ELR (cell line): ENCODE data around the gene PRSS56.

Experiments used
- DNase-seq: peaks from one replicate; pipeline ENCODE4 v3.0.0-alpha.2; 2015; ENCODE audit warnings: low read depth

PRSS56 gene

DNA sequence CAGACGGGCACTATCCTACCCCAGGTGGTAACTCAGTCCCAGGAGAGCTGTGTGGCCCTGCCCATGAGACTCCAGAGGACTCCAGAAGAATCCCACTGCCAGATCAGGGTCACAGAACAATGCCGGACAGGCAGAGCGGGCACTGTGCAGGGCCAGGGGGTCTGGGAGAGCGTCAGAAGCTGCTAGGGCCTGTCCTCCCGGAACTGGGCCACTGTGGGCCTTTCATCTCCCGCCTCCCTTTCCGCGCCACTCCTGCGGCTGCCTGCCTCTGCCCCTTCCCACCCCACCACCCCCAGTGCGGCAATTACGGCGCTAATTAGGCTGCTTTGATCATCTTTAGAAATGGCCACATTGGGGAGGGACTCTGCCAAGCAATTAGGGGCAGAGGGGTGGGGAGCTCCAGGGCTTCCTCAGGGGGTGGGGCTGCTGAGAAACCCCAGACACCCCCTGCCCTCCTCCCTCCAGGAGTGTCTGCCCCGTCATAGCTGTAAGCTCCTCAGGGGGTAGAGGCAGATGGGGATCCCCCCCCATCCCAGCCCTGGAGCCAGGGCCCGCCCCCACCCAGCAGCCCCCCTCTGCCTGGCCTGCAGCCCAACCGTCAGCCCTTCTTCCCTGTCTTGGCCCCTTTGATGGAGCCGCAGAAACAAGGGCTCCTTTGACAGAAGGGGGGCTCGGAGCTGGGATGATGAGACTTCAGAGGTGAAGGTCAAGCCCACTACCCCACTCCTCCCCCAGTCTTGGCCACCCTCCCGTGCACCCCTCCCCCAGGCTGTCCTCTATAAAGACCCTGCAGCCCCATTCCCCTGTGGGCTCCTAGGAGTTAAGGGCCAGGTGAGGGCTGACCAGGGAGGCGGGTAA is at the start of gene PRSS56:
Gene PRSS56, plus strand, starts transcription at position 808 of the 858 bp plus-strand sequence. CDS start 211 bp downstream, outside the sequence.
- DNase-seq, result no peak

DNA sequence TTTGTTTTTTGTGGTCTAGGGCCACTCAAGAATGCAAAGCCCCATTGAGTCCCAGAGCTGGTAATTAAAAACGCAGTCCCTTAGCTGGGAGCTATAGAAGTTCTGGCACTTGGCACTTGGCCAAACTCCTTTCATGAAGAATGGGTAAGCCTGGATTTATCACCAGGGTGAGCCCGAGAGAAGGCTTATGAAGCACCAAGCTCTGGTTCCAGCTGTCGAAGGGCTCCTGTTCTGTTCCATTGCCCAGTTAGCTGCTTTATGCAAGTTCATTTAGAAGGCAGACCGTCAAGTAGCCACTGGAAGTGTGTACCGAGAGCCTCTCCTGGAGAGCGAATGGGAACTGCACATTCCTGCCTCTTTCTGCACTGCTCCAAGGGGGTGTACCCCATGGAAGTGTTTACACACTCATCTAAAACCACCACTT is 46.7 kb upstream of the PRSS56 start:
- DNase-seq, result peak; percentile 12

DNA sequence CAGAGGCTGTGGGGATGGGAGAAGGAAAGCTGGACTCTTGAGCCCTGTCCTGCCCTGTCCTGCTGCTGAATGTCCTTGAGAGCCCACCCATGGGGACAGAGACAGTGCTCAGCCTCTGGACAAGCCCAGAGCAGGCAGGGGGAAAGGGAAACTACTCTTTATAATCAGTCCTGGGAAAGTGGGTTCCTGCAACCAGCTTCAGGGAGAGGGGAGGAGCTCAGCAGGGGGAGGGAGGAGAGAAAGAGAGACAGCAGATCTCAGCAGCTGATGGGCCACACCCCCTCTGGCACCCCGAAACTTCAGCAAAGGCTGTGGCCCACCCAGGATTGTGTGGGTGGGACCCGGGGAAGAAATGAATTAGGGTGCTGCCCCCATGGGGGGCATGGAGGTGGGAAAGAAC is 44.1 kb upstream of the PRSS56 start:
- no peak for DNase-seq

DNA sequence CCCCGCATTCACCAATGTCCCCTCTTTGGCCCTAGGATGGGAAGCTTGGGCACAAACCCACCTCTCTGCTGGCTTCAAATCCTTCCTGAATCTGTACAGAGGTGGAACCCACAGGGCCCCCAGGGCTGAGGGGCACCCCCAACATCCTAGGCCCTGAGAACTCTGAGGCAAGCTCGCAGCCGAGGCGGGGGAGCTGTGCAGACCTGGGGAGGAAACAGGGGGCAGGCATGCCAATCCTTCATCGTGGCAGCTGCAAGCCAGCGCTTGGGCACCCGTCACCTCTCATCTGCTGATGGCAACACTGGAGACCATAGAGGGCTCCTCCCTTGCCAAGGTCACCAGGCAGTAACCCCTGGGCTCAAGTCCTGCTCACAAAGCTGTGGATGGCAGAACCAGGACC is 43.4 kb upstream of the PRSS56 start:
- DNase-seq, result no peak

DNA sequence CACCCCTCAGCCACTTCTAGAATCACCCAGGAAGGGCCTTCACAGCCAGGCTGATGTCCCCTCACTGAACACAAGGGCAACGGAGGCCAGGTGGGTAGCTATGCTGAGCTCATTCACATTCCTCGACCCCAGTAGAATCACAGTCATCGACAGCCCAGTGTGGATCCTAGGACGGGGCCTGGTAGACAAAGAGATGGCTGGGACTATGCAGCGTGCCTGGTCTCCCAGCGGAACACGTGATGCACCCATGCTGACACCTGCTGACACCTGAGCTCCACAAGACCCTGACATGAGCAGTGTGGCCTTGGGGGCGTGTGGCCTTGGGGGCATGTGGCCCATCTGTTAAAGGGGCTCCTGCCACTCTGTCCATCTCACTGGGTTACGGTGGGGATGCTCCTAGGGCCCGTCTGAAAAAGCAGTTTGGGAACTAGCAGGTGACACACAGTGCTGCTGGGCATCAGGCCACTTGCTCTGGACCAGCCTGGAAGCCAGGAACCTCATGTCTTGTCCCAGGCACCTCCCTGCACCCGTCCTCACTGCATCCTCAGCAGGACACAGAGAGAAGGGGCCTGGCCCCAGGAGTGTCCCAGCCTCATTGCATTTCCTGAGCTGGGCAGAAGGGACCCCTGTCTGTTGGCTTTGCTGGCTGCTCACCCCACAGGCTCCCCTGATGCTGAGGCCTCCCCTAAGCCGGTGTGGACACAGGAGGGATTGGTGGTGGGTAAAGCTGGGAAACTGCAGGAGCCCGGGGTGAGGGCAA is 42.3 kb upstream of the PRSS56 start:
- DNase-seq, result no peak

DNA sequence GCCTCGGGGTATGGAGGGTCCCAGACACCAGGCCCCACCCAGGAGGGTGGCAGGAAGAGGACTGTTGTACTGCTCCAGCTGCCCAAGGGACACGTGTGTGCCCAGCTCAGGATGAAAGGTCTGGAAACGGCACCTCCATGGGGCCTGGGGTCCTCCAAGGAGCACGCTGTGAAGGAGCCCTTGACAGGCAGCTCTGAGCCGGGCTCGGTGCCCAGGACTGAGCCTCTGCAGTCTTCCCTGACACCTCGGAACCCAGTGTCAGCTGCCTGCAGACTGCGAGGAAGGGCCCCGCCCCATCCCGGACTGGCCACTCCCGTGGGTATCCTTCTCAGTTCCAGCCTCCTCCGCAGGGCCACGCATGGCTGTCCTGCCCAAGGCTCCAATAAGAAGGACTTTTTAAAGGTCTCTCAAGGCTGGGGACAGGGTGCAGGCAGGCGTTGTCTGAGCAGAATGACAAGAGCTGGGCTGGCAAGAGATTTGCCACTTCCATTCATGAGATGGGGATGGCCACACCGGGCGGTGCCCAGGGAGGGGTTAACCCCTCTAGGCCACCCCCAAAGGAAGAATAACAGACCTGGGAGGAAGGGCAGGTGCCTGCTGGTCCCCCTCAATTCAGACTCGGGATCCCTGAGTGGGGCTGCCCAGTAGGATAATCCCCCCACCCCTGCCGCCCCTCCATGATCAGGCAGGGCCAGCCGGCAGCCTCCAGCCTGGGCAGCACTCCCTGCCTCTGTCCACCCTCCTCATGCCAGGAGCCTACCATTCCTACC is 41.4 kb upstream of the PRSS56 start:
- DNase-seq, result no peak

DNA sequence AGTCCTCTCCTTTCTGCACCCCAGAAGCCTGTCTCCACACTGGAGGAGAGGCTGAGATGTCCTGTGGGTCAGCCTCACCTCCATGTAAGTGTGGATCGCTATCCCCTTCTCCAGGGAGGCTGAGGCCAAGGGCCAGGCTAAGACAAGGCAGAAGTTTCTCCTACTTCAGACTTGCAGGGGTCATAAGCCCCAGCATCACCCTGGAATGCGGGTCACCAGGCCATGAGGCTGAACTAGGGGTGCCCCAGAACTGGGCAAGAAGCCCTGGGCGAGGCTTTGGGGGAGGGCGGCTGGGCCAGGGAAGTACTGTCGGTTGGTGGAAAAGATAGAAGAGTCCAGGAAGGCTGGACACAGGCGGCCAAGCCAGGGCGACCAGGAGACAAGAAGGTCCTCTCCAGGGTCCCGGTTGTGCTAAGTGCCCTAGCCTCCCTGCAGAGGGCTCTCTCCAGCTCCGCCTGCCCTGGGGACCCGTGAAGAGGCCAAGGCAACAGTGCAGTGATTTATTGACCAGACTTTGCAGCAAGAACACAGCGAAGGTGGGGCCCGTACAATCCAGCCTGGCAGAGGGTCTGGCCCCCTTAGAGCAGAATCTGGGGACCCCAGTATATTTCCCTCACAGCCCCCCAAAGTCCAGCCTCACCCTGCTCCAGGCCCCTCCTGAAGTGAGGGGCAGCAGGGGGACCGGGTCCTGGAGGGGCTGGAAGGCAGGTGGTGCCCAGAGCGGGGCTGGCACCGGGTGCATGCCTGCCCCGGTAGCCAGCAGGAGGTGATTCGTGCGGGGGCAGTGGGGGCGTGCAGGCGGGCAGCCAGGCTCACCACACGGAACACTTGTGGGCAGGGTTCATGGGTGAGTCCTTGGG is 40.6 kb upstream of the PRSS56 start:
- DNase-seq, result no peak

DNA sequence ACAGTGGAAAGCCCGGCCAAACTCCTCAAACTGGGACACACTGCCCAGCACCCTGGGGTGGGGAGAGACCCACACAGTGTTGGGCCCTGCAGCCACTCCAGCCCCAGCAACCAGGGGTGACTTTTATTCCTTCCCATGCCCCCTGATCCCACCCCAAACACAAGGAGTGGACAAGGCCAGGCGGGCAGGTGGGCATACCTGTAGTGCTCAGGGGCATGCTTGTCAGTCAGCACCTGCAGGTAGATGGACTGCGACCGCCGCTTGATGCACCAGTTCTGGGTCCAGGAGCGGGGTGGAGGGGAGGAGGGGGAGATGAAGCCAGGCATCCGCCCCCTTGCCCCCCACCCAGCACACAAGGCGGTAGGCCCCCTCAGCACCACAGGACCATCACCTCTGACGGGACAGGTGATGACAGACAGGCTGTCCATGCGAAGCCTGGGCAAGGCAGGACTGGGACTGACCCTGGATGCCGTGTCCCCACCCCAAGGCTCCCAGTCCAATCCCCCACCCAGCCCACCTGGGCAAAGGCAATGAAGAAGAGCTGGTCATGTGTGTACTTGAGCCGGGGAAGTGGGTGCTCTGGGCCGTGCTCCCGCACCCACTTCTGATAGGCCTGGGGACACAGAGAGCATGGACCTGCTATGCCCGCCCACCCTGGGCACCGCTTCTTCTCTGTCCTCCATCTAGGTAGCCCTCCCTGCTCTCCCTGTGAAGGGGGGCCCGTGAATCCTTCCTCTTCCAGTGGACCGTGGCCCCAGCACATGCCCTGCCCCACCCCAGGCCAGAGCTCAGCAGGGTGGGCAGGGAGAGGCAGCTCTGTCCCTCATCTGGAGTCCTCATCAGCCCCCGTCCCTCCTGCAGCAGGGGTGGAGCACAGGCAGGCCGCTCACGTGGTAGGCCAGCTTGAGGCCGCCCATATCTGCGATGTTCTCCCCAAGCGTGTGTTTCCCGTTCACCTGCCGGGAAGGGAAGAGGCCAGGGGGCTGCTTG is 39.7 kb upstream of the PRSS56 start:
- no peak for DNase-seq

DNA sequence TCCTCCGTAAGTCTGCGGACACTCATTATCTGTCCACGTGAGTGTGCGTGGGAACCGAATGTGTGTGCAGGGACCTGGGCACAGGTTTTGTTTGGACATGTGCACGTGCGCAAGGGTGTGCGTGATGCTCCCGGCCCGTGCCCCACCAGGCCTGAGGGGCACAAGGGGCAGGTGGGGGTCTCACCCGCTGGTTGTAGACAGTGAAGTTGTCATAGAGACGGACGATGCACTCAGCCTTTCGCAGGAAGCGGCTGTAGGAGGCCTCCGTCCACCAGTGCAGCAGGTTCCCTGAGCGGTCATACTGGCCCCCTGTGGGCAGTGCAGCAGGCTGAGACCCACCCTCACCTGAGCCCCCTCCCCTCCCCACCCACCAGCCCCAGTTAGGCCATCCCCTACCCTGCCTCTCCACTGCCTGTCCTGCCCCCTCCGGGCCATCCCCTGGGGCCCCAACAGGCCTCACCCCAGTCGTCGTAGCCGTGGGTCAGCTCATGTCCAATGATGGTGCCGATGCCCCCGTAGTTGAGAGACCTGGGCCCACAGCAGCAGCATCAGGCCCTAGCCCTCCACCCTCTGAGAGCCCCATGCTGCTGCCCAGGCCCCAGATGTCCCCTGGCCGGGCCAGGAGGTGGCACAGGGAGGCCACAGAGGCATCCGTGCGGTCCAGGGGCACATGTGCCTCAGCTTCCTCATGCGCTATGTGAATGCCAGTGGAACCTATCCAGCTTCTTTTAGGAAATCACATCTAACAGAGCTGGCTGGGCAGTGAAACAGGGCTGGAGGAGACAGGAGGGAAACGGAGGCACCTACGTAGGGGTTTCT is 38.7 kb upstream of the PRSS56 start:
- DNase-seq, result no peak

DNA sequence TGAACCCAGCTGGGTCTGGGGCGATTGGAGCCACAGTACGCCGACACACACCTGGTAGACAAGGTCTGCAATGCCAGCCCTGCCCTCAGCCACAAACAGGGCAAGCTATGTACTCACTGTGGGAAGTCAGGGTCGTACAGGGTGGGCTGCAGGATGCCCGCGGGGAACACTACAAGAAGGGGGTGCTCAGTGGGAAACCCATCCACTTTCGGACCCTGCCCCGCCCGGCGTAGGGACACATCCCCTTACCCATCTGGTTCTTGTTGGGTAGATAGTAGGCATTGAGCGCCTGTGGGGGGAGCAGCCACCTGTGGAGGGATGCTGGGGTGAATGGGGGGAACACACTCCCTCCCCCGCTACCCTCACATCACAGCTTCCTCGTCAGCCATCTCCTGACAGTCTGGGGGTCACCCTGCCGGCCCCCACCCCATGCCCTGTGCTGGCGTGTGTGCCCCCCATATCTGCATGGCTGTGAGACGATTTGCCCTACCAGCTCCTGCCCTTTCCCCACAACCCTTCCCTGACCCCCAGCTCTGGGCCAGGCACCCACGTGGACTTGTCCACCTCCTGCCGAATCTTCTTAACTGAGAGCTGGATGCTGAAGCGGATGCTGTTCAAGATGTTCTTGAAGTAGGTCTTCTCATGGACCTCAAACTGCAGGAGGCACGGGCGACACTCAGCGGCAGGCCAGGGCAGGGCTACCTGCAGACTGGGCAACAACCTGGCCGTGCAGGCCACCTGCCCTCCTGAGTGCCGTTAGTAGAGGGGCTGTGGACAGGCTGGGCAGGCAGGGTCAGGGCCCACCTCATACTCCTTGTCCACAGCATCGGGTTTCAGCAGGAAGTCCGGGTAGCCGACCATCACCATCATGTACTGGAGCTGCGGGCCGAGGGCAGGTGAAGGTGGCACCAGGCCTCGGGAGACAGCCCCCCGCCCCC is 37.6 kb upstream of the PRSS56 start:
- DNase-seq, result no peak

DNA sequence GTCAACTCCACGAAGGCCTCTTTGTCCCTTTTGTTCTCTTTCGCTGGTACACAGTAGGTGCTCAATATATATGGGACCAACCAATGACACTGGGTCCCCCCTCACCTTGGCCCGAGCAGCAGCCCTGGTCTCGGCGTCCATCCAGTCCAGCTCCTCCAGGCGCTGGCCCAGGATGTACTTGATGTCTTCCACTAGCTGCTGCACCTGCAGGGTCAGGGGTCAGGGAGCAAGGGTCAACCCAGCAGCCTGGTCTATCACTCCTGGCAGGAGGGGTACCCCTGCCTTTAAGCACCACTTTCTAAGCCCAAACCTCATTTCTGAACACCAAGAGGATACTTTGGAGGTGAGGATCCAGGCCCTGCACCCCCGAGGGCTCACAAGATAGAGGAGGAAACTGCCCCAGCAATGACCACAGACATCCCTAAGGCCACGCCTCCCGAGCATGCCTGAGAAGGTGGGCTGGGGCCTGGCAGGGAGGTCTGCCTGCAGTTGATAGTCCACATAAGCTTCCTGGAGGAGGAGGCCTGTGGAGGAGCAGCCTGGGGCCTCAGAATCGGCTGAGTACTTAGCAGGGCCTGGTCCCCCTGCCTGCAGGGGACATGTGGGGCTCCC is 36.8 kb upstream of the PRSS56 start:
- DNase-seq, result no peak

DNA sequence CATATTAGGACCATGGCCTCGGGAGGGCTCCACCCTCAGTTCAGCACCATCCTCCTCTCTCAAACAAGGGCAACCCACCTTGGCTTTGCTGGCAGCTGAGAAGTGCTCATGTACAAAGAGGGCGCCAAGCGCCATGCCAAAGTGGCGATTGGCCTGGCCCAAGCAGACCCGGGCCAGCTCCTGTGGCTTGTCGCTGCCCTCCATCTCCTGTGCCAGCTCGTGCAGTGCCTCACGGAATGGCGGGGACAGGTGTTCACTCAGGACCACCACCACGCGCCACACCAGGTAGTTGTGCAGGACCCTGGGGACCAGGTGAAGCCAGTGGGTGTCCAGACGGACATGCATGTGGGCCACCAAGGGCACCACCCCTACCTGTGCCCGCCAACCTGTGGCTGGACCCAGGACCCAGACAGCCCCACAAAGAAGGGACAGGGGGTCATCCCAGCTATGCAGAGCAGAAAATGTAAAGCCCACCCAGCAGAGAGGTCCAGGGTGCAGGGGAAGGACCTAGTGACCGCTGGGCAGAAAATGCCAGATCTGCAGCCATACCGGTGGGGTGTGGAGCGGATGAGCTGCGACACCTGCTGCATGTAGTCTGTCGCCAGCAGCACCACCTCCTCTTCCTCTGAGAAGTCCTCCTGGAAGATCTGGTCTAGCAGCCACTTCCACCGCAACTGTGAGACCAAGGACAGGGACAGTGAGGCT is 36.1 kb upstream of the PRSS56 start:
- DNase-seq, result no peak

DNA sequence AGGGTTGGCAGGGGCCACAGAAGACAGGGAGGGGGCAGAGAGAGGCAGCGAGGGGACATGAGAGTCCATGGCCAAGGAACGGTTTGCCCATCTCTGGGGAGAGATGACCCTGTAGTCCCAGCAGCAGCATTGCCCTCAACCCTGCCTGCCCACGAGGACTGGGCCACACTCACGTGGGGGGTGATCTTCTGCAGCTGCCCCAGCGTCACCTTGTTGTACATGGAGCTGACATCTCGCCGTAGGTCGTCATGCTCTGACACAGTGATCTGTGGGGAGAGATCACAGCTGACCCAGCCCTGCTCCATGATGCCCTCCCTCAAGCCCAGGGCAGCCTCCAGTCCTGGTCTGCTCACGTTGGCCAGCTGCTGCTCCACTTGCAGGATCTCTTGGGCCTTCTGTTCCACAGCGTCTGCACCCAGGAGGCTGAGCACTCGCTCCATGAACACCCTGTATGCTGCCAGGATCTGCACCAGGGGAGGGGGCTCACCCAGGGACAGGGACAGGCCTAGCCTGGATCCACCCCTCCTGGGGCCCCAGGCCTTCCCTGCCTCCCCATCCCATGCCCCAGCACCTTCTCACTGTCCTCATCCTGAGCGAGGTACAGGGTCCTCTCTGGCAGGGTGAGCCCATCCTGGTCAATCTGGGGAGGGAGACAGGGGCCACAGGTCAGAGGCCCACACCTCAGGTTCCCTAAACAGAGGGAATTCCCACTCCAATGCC is 35.4 kb upstream of the PRSS56 start:
- DNase-seq, result no peak

DNA sequence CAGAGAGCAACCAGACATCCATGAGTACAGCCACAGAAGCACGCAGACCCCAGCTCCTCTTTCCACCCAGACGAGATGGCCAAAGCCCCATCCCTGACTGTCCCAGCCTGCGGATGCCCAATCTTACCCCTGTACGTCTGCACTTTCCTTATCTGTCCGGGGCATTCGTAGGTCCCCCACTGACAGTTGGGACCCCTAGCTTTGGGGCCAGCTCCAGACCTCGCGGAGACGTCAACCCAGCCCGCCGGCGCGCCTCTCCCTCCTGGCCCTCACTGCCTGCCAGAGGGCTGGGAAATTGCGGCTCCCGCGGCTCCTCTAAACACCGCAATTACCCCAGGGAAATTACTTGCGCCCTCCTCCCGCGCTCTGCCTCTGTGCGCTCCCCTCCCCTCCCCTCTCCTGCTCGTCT is 34.8 kb upstream of the PRSS56 start:
- DNase-seq, result no peak

DNA sequence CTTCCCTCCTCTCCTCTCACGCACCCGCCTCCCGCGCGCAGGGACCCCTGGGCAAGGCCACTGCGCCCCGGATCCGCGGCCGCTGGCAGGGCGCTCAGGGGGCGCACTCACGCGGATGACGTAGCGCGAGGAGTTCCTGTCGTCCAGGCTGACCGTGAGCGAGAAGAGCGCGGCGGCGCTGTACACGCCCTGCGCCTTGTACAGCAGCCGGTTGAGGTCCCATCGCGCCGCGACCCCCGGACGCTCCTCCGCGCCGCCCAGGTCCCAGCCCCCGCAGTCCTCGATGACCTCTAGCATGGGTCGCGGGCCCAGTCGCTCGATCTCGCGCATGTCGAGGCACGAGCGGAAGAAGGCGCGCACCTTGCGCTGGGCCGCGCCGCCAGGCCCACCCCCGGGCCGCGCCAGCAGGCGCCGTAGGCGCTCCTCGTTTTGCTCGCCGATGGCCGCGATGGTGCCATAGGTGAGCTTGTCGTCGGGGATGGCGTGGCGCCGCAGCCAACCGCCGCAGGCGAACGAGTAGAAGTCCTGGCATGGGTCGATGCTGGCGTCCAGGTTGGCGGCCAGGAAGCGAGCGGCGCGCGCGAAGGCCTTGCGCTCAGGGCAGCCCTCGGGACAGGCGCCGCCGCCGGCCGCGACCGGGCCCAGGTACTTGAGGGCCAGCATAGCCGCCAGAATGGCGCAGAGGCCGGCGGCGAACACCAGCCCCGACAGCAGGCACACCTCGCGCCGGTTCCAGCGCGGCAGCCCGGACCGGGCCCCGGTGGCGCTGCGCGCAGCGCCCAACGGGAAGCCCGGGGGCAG is 34.2 kb upstream of the PRSS56 start:
- no peak for DNase-seq
